Daoy (cell line): ENCODE data around the gene PRAME. TPM values are rescaled to one million over a fixed set of nuclear protein-coding genes. Genes with fewer than 3 reads are reported as not detected.
"Not testable (repeated sequence)": the region's sequence is repeated elsewhere in the genome, so short reads cannot be mapped to it uniquely, and the experiment has no call there.

ENCODE experiments used
- DNase-seq: peaks from one replicate; pipeline ENCODE4 v3.0.0-alpha.2; 2015; ENCODE audit warnings: low read depth
- total RNA-seq: library from RNA; depleted of rRNA; stranded (reverse); fragments of >200 nt; shearing (Covaris generic); gene quantifications from 2 replicates; pipeline ENCODE4 v1.2.3, GENCODE V29; 2014

Gene PRAME
- total RNA-seq, 1 experiment from 2014 or later, result 41.9 TPM

- no peak for DNase-seq
These were observed 6.4 kb downstream of the PRAME start for GRCh38 chr22:22552630-22553029.

- DNase-seq, result no peak
These were observed 8.2 kb downstream of the PRAME start for GRCh38 chr22:22550789-22551434.

DNA sequence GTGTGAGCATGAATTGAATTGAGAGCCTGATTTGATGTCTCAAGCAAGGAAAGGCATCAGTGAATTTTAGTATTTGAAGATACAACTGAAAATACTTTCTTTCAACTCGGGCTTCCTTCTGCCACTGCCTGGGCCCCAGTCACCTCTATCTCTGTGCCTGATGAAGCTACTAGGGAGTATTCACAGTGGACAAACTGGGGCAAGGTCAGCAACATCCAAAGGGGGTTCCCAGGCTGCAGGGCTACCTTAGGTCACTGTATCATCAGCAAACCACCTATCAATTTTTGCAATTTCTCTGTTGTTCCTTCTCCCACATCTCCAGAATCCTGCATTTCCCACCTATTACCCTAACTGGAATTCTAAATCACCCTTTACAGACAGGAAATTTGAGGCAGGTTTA, 10.2 kb downstream of the PRAME start:
- no peak for DNase-seq

DNA sequence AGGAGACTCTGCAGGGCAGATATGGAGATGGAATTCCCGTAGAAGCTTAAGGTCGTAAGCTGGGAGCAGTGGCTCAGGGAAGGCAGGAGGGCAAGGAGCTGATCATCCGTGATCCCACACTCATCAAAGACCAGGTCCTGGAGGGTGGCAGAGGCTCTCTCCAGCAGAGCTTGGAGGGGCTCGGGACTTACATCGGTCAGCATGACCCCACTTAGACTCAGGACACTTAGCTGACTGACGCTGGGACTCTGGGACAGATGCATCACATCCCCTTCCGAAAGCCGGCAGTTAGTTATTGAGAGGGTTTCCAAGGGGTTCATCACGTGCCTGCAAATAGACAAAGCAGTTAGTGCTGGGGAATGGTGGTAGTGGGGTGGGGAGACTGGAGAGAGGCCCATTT, 10.7 kb downstream of the PRAME start:
- no peak for DNase-seq

GRCh38 chr22:22547692-22548300, 11.3 kb downstream of the PRAME start:
- DNase-seq, result no peak

DNA sequence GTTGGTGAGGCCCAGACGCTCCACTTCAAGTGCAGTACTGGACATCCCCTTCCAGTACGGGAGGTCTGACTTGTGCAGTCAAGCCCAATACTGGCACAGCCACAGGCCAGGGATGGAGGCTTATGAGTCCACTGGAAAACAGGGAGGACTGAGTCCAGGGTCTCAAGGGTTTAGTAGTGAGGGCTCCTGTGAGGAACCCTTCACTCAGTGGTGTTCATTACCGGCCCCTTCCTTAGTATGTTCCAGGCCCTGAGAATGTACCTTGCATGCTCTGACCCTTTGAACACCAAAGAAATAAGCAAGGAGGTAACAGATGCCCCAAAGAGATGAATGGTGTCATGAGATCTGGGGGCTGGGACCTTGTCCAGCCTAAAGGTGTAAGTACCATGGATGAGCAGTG, 11.8 kb downstream of the PRAME start:
- DNase-seq, result no peak

DNA sequence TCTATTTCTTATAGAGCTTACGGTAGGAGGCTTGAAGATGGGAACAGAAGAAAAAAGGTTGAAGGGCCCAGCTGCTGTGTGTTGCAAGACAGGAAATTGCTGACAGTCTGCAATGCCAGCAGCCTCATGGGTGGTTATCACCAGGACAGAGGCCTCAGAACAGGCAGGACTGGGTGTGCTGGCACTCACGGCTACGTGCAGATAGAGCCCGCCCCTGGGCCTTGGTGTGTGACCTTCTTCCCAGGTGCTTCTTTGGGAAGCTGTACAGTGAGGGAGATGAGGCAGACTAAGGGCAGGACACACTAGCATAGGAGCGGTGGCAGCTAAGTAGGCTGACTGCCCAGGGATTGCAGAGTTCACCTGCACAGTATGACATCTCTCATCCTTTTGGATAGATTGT, 12.6 kb downstream of the PRAME start:
- no peak for DNase-seq

DNA sequence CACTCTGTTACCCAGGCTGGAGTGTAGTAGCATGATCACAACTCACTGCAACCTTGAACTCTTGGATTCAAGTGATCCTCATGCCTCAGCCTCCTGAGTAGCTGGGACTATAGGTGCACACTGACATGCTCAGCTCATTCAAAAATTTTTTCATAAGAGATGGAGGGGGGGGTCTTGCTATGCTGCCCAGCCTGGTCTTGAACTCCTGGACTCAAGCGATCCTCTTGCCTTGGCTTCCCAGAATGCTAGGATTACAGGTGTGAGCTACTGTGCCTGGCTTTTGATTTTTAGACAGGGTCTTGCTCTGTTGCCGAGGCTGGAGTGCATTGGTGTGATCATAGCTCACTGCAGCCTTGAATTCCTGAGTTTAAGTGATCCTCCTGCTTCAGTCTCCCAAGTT, 14.0 kb downstream of the PRAME start:
- DNase-seq, result no peak

DNA sequence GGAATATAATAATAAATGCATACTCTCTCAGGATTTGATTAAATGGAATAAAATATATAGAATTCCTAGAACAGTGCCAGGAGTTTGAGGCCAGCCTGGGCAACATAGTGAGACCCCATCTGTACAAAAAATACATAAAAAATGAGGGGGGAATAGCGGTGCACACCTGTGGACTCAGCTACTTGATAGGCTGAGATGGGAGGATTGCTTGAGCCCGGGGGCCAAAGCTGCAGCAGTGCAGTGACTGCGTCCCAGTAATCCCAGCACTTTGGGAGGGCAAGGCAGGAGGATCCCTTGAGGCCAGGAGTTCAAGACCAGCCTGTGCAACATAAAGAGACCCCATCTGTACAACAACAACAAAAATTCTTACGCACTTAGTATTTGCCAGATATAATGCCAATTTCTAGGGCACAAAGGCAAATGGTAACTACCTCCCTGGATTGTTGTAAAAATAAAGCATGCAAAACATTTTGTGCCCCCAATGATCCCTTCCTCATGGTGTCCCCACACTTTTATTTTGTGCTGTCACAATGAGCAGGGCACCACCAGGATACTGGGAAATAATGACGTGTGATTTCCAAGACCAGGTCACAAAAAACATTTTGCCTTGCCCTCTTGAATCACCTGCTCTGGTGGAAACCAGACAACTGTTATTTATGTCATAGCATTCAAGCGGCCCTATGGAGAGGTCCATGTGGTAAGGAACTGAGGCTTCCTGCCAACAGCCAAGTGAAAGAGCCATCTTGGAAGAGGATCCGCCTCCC, 20.7 kb downstream of the PRAME start:
- DNase-seq, result no peak

DNA sequence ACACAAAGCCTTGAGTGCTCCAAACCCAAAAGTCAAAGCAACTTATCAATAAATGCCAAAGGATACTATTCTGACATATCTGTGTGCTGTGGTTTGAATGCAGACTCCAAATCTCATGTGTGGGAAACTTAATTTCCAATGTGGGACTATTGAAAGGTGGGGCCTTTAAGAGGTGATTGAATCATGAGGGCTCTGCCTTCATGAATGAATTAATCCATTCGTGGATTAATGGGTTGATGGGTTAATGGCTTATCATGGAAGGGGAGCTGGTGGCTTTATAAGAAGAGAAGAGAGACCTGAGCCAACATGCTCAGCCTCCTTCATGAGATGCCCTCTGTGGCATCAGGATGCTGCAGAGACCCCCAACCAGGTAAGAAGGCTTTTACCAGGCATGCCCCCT, 22.1 kb downstream of the PRAME start:
- no peak for DNase-seq

GRCh38 chr22:22536515-22536914, 22.6 kb downstream of the PRAME start:
- DNase-seq, result no peak

- DNase-seq, result no peak
These were observed 23.4 kb downstream of the PRAME start for GRCh38 chr22:22535662-22536061.

GRCh38 chr22:22534604-22535415, 24.3 kb downstream of the PRAME start:
- DNase-seq, result no peak

DNA sequence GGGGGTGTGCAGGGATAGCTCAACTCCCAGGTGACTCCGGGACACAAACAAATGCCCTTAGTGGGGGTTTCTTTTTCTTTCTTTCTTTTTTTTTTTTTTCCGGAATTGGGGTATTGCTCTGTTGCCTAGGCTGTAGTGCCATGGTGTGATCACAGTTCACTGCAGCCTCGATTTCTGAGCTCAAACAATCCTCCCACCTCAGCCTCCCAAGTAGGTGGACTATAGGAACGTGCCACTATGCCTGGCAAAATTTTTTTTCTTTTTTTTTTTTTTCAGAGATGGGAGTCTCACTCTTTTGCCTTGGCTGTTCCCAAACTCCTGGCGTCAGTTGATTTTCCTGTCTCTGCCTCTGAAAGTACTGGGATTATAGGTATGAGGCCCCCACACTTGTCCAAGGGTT, 25.2 kb downstream of the PRAME start:
- DNase-seq, result no peak

- DNase-seq, result no peak
These were observed 25.6 kb downstream of the PRAME start for GRCh38 chr22:22533417-22533816.

DNA sequence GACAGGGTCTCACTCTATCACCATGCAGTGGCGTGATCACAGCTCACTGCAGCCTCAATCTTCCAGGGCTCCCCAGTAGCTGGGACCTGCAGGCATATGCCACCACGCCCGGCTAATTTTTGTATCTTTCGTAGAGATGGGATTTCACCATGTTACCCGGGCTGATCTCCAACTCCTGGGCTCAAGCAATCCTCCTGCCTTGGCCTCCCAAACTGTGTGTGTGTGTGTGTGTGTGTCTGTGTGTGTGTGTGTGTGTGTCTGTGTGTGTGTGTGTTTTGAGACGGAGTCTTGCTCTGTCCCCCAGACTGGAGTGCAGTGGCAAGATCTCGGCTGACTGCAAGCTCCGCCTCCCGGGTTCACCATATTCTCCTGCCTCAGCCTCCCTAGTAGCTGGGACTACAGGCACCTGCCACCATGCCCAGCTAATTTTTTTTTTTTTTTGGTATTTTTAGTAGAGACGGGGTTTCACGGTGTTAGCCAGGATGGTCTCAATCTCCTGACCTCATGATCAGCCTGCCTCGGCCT, 26.5 kb downstream of the PRAME start:
- not testable (repeated sequence) for DNase-seq

GRCh38 chr22:22531770-22532546, 27.1 kb downstream of the PRAME start:
- no peak for DNase-seq

- no peak for DNase-seq
These were observed 30.3 kb downstream of the PRAME start for GRCh38 chr22:22528780-22529179.

DNA sequence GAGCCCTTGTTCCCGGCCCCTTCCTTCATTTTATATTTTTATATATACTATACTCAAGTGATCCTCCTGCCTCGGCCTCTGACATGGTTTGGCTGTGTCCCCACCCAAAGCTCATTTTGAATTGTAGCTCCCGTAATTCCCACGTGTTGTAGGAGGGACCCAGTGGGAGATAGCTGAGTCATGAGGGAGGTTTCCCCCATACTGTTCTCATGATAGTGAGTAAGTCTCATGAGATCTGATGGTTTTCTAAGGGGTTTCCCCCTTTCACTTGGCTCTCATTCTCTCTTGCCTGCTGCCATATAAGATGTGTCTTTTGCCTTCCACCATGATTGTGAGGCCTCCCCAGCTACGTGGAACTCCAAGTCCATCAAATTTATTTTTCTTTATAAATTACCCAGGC, 31.8 kb downstream of the PRAME start:
- DNase-seq, result no peak

DNA sequence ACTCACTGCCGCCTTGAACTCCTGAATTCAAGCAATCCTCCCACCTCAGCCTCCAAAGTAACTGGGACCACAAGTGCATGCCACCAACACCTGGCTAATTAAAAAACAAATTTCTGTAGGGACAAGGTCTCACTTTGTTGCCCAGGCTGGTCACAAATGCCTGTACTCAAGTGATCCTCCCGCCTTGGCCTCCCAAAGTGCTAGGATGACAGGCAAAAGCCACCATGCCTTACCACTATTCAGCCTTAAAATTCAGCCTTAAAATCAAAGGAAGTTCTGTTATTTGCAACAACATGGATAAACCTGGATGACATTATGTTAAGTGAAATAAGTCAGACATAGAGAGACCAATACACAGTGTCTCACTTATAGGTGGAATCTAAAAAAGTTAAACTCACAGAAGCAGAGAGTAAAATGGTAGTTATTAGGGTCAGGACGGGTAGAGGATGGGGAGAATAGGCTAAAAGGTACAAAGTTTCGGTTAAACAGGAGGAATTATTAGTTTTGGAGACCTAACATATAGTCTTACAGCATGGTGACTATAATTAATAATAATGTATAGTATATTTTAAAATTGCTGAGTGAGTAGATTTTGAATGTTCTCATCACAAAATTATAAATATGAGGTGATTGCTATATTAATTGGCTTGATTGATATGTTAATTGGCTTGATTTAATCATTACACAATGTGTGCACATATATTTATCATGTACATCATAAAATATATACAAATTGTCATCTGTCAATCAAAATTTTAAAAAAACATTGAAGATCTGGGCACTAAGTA, 32.7 kb downstream of the PRAME start:
- DNase-seq, result no peak
